HEK293T (cell line): ENCODE data around the gene SSH3.

ENCODE experiments used
- CTCF ChIA-PET: fragments of 350-600 bp; formaldehyde crosslinking; extraction: SDS; loops from one replicate; lab custom pipeline; 2021; ENCODE audit warnings: antibody characterized with exemption, inconsistent platforms; lab: Yijun Ruan, JAX
- POLR2A ChIA-PET: fragments of 350-600 bp; formaldehyde crosslinking; extraction: SDS; loops from one replicate; lab custom pipeline; 2020; ENCODE audit warnings: antibody characterized with exemption, inconsistent platforms; lab: Yijun Ruan, JAX
- DNase-seq: peaks from one replicate; pipeline ENCODE4 v3.0.0; 2012; ENCODE audit warnings: mixed read lengths; ENCODE audit errors: extremely low spot score
- ARNT ChIP-seq: fragments of 450-650 bp; IDR thresholded peaks from 2 replicates; pipeline ENCODE4 v1.6.1; 2017; ENCODE audit warnings: mild to moderate bottlenecking
- BHLHE40 ChIP-seq: fragments of 450-650 bp; IDR thresholded peaks from 2 replicates; pipeline ENCODE4 v1.6.1; 2016; ENCODE audit warnings: mild to moderate bottlenecking, moderate library complexity, borderline replicate concordance
- CTBP1 ChIP-seq: fragments of 450-650 bp; IDR thresholded peaks from 2 replicates; pipeline ENCODE4 v1.6.1; 2016; ENCODE audit warnings: borderline replicate concordance
- ELF4 ChIP-seq: fragments of 450-650 bp; IDR thresholded peaks from 2 replicates; pipeline ENCODE4 v1.6.1; 2017; ENCODE audit warnings: antibody characterized with exemption
- FOXA1 ChIP-seq: fragments of 450-650 bp; IDR thresholded peaks from 2 replicates; pipeline ENCODE4 v1.6.1; 2016; ENCODE audit warnings: mild to moderate bottlenecking
- FOXK2 ChIP-seq: fragments of 450-650 bp; IDR thresholded peaks from 2 replicates; pipeline ENCODE4 v1.6.1; 2016; ENCODE audit warnings: mild to moderate bottlenecking
- FOXM1 ChIP-seq: fragments of 450-650 bp; IDR thresholded peaks from 2 replicates; pipeline ENCODE4 v1.6.1; 2017; ENCODE audit warnings: mild to moderate bottlenecking, borderline replicate concordance
- HDGF ChIP-seq: fragments of 450-650 bp; IDR thresholded peaks from 2 replicates; pipeline ENCODE4 v1.6.1; 2017; ENCODE audit warnings: antibody characterized with exemption, borderline replicate concordance
- L3MBTL2 ChIP-seq: fragments of 450-650 bp; conservative IDR thresholded peaks from 2 replicates; pipeline ENCODE4 v1.6.1; 2016; ENCODE audit warnings: mild to moderate bottlenecking
- LEF1 ChIP-seq: fragments of 450-650 bp; IDR thresholded peaks from 2 replicates; pipeline ENCODE4 v1.6.1; 2017; ENCODE audit warnings: mild to moderate bottlenecking, borderline replicate concordance
- NFRKB ChIP-seq: fragments of 450-650 bp; IDR thresholded peaks from 2 replicates; pipeline ENCODE4 v1.6.1; 2016; ENCODE audit warnings: mild to moderate bottlenecking, moderate library complexity
- PKNOX1 ChIP-seq: fragments of 450-650 bp; IDR thresholded peaks from 2 replicates; pipeline ENCODE4 v1.6.1; 2016
- SP1 ChIP-seq: fragments of 450-650 bp; IDR thresholded peaks from 2 replicates; pipeline ENCODE4 v1.6.1; 2017
- SUZ12 ChIP-seq: fragments of 450-650 bp; IDR thresholded peaks from 2 replicates; pipeline ENCODE4 v1.6.1; 2016; ENCODE audit warnings: mild to moderate bottlenecking
- TARDBP ChIP-seq: fragments of 450-650 bp; IDR thresholded peaks from 2 replicates; pipeline ENCODE4 v1.6.1; 2016
- ZNF384 ChIP-seq: fragments of 450-650 bp; IDR thresholded peaks from 2 replicates; pipeline ENCODE4 v1.6.1; 2016

SSH3 gene

GRCh38 chr11:67300756-67301312, 2.5 kb upstream of the SSH3 start:
- CTCF ChIA-PET: interaction anchor here (1.2 kb wide), 1 partner anchor 39 kb away, joined by 3 read pairs; no protein-coding TSS in a partner anchor
- TF ChIP-seq ARNT: no peak
- TF ChIP-seq BHLHE40: no peak
- no peak for TF ChIP-seq FOXK2
- no peak for TF ChIP-seq HDGF
- TF ChIP-seq SP1: no peak
- no peak for TF ChIP-seq NFRKB
- POLR2A ChIA-PET: interaction anchor here (4.8 kb wide), 1 partner anchor 11 kb away, joined by 27 read pairs; the partner anchor contains the start of gene ANKRD13D
- no peak for DNase-seq

GRCh38 chr11:67301313-67301921, 1.9 kb upstream of the SSH3 start:
- CTCF ChIA-PET: interaction anchor here (1.2 kb wide), 1 partner anchor 39 kb away, joined by 3 read pairs; no protein-coding TSS in a partner anchor
- DNase-seq: no peak
- TF ChIP-seq FOXK2: no peak
- no peak for TF ChIP-seq ARNT
- TF ChIP-seq SP1: no peak
- POLR2A ChIA-PET: interaction anchor here (4.3 to 4.8 kb wide), 2 partner anchors 12 to 16 kb away, joined by 25 to 27 read pairs; partner anchors contain the start of gene ANKRD13D

- DNase-seq: peak; percentile 43
- TF ChIP-seq PKNOX1 (peak; percentile 95), SUZ12 (no peak)
- POLR2A ChIA-PET: interaction anchor here (4.3 to 4.8 kb wide), 2 partner anchors 12 to 15 kb away, joined by 25 to 27 read pairs; partner anchors contain the start of gene ANKRD13D
- CTCF ChIA-PET: no interaction called here
Measured at GRCh38 chr11:67301951-67302516, 1.3 kb upstream of the SSH3 start.

GRCh38 chr11:67302571-67303131, 679 bp upstream of the SSH3 start:
- no peak for DNase-seq
- no peak for TF ChIP-seq HDGF
- TF ChIP-seq ARNT: no peak
- TF ChIP-seq L3MBTL2: no peak
- no peak for TF ChIP-seq TARDBP
- TF ChIP-seq FOXM1: no peak
- no peak for TF ChIP-seq SUZ12
- TF ChIP-seq FOXK2: no peak
- no peak for TF ChIP-seq CTBP1
- no peak for TF ChIP-seq LEF1
- no peak for TF ChIP-seq NFRKB
- TF ChIP-seq ELF4: no peak
- no peak for TF ChIP-seq PKNOX1
- TF ChIP-seq ZNF384: no peak
- TF ChIP-seq SP1: no peak
- ChIA-PET POLR2A (interaction anchor here (1.7 to 4.8 kb wide), 3 partner anchors 11 to 15 kb away, joined by 3 to 27 read pairs (median 25); partner anchors contain the start of gene ANKRD13D), CTCF (interaction anchor here (1.0 to 1.1 kb wide), 3 partner anchors 15 to 41 kb away, joined by 3 to 5 read pairs (median 4); no protein-coding TSS in a partner anchor)

- ChIA-PET CTCF (interaction anchor here (0.6 to 1.0 kb wide), 2 partner anchors 15 to 42 kb away, joined by 3 to 4 read pairs; partner anchors contain the start of gene ANKRD13D), POLR2A (interaction anchor here (1.0 to 4.8 kb wide), 4 partner anchors 10 to 37 kb away, joined by 3 to 27 read pairs (median 14); partner anchors contain the start of gene ANKRD13D)
- DNase-seq: peak; percentile 42
- TF ChIP-seq SP1: no peak
- no peak for TF ChIP-seq LEF1
- no peak for TF ChIP-seq FOXK2
- TF ChIP-seq L3MBTL2: no peak
- TF ChIP-seq BHLHE40: no peak
- no peak for TF ChIP-seq ARNT
- TF ChIP-seq FOXM1: no peak
- no peak for TF ChIP-seq PKNOX1
- no peak for TF ChIP-seq FOXA1
- TF ChIP-seq SUZ12: no peak
- no peak for TF ChIP-seq CTBP1
- no peak for TF ChIP-seq HDGF
- TF ChIP-seq ELF4: no peak
- no peak for TF ChIP-seq ZNF384
- TF ChIP-seq TARDBP: no peak
Measured at GRCh38 chr11:67303835-67304411, 593 bp downstream of the SSH3 start.
